GM19023 (cell line): ENCODE results near the gene HLA-DPB1.
"Not testable (repeated sequence)": the region's sequence is repeated elsewhere in the genome, so short reads cannot be mapped to it uniquely, and the experiment has no call there.

Experiments
- ATAC-seq: cut with Tn5 transposase; IDR thresholded peaks from one replicate; pipeline ENCODE4 v1.9.1; 2021; ENCODE audit warnings: mild to moderate bottlenecking, moderate library complexity; ENCODE audit not compliant: unreplicated experiment

Gene HLA-DPB1

GRCh38 chr6:33075568-33076405 lies at the start of gene HLA-DPB1:
Gene HLA-DPB1, plus strand, starts transcription at chr6:33075990. Its CDS starts 52 bp downstream, at chr6:33076042.
- peak; percentile 72 for ATAC-seq

- no peak for ATAC-seq
These were observed 47.5 kb upstream of the HLA-DPB1 start for GRCh38 chr6:33028220-33028849.

DNA sequence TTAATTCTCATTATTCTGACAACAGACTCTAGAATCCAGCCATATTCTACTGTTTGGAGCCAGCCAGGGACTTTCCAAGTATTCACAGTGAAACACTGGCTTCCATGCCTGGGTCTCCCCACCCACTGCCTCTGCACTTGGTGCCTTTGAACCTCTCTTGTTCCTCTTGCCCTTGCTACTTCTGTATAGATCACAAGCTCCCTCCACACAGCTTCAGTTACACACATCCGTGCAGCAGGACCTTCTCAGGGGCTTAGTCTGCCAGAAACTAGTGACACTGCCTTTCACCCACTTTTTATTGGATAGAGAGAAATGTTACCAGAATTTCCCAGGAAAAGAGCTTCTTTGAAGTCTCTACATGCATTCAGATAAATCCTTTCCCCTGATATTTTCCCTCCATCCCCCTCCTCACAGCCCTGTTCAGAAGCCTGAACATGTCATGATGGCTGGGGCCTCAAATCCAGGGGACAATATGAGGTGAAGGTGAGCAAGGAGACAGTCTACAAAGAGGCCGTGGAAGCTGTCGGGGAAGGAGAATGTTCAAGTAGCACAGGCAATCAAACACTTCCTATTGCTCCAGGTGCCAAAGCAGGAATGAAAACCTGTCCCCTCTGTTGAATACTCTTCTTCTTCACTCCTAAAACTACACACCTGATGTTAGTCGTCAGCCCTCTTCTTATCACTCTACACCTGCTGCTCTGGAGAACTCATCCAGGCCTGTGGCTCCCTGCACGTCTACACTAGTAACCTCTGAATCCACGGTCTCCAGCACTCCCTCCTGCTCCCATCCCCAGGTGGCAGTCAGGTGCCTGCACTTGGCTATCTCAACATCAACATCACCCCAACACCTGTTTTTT lies 46.2 kb upstream of the HLA-DPB1 start:
- peak; percentile 80 for ATAC-seq

- no peak for ATAC-seq
These were observed 45.5 kb upstream of the HLA-DPB1 start for GRCh38 chr6:33030245-33030644.

DNA sequence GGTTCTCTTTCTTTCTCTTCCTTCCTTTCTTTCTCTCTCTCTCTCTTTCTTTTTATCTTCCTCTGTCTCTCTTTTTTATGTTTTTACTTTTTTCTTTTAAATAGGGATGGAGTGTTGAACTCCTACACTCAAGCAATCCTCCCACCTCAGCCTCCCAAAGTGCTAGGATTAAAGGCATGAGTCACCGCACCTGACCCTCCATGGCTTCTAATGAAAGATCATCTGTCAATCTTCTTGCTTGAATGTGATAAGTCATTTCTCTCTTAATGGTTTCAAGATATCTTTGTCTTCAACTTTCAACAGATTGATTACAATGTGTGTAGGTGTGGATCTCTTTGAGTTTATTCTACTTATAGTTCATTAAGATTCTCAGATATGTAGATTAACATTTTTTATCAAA lies 41.2 kb upstream of the HLA-DPB1 start:
- ATAC-seq = no peak

- no peak for ATAC-seq
These were observed 39.3 kb upstream of the HLA-DPB1 start for GRCh38 chr6:33036535-33036934.

- no peak for ATAC-seq
These were observed 35.6 kb upstream of the HLA-DPB1 start for GRCh38 chr6:33040157-33040556.

DNA sequence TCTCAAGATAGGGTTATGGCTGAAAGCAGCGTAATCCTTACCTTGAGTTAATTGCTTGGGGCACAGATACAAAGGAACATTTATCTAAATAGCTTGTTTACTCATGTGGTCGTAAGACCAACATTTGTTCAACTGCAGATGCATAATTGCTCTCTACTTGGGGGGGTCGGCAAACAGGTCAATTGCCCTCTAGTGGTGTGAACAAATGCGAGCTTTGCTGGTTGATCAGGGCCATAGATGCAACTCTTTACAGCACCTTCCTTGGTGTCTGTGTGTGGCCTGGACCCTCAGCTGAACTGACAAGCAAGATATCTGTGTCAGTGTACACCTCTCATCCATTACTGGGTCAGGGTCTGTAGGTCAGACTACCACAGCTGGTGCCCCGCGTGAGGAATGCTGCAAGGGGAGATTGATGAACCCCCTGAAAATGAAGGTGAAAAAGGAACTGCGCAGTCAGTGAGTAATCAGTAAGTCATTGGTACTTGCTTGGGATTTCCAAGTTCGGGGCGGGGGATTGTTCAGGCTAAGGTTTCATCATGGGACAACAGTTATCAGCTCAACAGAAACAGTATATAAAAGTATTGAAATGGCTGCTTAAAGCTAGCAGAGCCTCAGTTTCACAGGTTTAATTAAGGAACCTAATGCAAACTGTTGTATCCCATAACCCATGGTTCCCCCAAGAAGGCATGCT lies 26.3 kb upstream of the HLA-DPB1 start:
- no peak for ATAC-seq

DNA sequence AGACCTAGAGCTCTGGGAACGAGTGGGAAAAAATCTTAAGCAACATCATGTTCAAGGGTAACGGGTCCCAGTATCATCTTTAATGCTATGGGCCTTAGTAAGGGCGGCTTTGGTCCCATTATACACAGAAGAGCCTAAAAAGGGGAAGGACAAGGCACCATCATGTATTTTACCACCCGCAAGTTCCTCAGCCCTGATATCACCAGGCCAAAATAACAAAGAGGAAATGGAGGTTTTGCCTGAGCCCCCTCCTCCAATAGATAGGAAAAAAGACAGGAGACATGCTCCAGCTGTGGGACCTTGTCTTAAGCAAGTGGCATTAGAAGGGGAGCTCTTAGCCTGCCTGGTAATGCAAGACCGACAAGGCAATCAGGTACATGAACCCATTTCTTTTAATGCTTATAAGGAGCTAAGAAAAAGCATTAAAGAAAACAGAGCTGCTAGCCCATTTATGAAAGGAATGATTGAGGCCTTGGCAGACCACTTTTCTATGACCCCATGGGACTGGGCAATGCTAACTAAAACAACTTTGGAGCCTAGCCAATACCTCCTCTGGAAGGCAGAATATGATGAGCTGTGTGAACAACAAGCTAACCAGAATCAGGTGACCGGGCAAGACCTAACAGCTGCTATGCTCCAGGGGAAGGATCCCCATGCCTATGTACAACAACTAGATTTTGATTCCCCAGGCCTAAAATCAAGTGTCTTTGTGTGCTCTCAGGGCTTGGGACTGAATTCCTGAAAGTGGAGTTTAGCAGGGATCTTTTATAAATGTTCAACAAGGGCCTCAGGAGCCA lies 25.6 kb upstream of the HLA-DPB1 start:
- ATAC-seq = no peak

DNA sequence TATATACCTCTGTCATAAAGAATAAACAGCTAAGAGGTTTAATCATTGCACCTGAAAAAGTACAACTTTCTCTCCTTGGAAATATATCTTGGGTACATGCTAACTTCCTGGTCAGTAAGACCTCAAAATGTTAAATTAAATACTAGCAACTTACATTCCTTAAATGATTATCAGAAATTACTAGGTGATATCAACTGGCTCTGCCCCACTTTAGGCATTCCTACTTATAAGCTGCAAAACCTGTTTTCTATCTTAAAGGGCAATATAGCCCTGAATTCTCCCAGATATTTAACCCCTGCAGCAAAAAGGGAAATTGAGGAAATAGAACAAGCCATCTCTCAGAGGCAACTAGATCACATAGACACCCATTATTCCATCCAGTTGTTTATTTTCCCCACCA lies 23.2 kb upstream of the HLA-DPB1 start:
- ATAC-seq = no peak

- no peak for ATAC-seq
These were observed 22.6 kb upstream of the HLA-DPB1 start for GRCh38 chr6:33053230-33053629.

DNA sequence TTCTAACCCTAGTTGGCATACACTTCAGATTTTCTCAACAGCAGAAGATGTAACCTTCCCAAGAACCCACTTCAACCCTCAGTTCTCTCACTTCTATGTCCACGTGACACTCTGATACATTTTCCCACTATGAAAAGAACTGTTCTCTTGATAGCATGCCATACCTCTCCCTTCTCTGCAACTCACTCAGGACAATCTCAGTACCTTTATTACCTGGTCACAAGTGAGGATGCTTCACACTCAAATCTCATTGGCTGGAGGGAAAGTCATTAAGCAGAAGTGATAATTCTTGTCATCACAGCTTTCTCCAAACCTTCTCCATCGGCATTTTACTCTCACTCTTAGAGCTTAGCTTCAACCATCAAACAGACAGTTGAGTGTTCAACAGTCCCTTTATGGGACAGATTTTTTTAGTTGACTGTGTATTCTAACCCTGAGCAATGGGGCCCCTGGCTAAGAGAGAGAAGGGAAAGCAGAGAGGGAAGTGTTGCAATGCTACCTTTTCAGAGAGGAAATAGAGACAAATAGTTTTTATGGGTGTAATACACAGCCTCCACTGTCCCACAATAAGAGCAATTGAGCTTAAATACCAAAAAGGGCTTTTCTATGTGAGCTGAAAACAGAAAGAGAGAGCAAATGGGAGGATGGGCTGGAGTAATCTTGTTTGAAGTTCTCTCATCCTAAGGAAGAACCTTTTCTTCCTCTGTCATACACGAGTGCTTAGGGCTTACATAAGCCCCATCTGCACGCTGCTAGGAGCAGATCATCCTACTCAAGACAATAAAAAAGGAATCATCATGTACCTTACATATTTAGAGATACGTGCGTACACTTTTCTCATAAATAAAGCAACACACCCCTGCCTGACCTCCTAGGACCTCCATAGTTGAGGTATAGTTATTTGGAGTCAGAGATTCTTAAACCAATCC lies 18.3 kb upstream of the HLA-DPB1 start:
- ATAC-seq = no peak

DNA sequence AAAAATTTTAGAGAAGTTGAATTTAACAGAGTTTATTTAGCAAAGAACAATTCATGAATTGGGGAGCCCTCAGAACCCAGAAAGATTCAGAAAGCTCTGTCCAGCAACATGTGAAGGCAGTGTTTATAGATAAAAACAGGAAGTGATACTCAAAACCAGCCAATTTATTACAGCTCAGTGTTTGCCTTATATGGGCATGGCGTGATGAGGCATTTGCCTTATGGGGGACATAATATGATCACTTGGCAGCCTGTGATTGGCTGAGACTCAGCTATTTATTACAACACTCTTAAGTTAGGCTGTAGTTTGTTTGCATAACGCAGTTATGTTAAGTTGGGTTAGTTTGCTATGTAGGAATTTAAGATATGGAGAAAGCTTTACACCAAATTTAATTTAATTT lies 13.8 kb upstream of the HLA-DPB1 start:
- ATAC-seq = no peak

DNA sequence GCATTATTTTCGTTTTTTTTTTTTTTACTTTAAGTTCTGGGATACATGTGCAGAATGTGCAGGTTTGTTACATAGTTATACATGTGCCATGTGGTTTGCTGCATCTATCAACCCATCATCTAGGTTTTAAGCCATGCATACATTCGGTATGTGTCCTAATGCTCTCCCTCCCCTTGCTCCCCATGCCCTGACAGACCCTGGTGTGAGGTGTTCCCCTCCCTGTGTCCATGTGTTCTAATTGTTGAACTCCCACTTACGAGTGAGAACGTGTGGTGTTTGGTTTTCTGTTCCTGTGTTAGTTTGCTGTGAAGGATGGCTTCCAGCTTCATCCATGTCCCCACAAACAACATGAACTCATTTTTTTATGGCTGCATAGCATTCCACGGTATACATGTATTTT lies 12.4 kb upstream of the HLA-DPB1 start:
- ATAC-seq = not testable (repeated sequence)

GRCh38 chr6:33064723-33065122 lies 11.1 kb upstream of the HLA-DPB1 start:
- no peak for ATAC-seq

DNA sequence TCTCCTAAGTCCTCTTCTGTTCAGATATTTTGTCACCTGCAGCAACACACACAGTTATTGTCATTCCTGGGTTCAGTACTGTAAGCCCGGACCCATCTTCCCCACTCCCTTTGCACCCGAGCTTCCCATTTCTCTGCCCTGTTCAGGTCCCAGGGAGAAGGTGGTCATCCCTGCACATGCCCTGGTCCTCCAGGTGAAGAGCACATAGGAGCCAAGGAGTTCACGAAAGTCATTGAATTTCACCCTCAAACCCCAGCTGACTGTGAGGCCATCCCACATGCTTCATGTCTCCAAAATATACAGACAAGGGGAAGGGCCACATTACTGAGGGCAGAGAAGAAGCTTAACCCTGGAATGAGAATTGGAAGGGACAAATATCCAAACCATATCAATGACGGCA lies 10.5 kb upstream of the HLA-DPB1 start:
- no peak for ATAC-seq

DNA sequence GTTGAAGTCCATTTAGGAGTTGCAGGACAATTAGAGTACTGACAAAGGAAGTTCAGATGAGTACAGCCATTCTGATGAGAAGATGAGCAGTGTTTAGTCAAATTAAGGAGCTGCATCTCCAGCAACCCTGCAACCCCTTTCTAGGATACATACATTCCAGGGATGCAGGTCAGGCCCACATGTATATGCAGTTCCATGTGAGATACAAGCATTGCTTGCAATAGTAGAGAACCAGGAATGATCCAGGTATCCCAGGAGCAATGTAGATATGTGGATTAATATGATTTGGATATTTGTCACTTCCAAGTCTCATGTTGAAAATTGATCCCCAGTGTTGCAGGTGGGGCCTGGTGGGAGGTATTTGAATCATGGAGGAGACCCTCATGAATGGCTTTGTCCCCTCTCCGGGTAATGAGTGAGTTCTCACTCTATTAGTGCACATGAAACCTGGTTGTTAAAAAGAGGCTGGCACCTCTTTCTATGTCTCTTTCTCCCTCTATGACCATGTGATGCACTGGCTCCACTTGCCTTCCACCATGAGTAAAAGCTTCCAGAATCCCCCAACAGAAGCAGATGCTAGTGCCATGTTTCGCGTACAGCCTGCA lies 8.8 kb upstream of the HLA-DPB1 start:
- ATAC-seq = no peak

- no peak for ATAC-seq
These were observed 6.6 kb upstream of the HLA-DPB1 start for GRCh38 chr6:33069021-33069738.
